ENCODE measurements around the gene SLC11A1. TPM values are rescaled to one million over a fixed set of nuclear protein-coding genes. Genes with fewer than 3 reads are reported as not detected.

The SLC11A1 gene
- total and polyA plus RNA-seq, 2 experiments from 2014 or later: 0.63 to 1.1 TPM

DNA sequence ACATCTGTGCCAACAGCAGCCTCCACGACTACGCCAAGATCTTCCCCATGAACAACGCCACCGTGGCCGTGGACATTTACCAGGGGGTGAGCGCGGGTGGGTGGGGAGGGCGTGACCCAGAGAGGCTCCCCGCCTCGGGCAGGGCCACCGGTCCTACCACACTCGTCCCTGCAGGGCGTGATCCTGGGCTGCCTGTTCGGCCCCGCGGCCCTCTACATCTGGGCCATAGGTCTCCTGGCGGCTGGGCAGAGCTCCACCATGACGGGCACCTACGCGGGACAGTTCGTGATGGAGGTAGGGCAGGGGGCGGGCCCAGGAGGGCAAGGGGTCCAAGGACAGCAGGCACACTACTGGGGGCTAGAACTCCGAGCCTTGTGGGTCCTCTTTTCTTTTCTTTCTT is 9.1 kb downstream of the SLC11A1 start:
- TF ChIP-seq, protein P1, sequence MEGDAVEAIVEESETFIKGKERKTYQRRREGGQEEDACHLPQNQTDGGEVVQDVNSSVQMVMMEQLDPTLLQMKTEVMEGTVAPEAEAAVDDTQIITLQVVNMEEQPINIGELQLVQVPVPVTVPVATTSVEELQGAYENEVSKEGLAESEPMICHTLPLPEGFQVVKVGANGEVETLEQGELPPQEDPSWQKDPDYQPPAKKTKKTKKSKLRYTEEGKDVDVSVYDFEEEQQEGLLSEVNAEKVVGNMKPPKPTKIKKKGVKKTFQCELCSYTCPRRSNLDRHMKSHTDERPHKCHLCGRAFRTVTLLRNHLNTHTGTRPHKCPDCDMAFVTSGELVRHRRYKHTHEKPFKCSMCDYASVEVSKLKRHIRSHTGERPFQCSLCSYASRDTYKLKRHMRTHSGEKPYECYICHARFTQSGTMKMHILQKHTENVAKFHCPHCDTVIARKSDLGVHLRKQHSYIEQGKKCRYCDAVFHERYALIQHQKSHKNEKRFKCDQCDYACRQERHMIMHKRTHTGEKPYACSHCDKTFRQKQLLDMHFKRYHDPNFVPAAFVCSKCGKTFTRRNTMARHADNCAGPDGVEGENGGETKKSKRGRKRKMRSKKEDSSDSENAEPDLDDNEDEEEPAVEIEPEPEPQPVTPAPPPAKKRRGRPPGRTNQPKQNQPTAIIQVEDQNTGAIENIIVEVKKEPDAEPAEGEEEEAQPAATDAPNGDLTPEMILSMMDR (IDR thresholded peaks at IDR 0.05; ENCODE audit: low read depth, low read length): no peak
- Histone ChIP-seq H3K4me3 (no peak overlapping the region), H3K27me3 (no peaks in the 10 kb centered on the region), H3K9me3 (ENCODE audit: low read depth) (no peaks in the 10 kb centered on the region), H3K36me3 (no peaks in the 10 kb centered on the region), H3K27ac (no peak overlapping the region), H3K4me1 (ENCODE audit: low read depth) (no peaks in the 10 kb centered on the region)
- DNase-seq (ENCODE audit: low read depth in 1 of 2, low spot score in 1 of 2): no peak

DNA sequence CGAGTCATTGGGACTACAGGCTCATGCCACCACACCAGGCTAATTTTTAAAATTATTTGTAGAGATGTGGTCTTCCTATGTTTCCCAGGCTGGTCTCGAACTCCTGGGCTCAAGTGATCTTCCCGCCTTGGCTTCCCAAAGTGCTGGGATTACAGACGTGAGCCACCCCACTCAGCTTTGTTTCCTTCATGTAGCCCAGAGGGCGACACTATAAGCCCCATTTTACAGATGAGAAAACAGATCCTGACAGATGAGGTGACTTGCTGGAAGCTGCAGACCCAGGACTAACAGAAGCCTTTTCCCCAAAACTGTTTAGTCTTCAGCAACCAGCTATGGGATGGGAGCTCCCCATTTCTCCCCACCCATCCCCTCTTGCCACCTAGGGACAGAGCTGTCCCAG is 10.4 kb downstream of the SLC11A1 start:
- DNase-seq (ENCODE audit: low read depth in 1 of 2, low spot score in 1 of 2): no peak
- H3K4me3 ChIP-seq: no peak overlapping the region
- H3K9me3 ChIP-seq (ENCODE audit: low read depth): no peaks in the 10 kb centered on the region
- H3K36me3 ChIP-seq: no peaks in the 10 kb centered on the region
- no peaks in the 10 kb centered on the region for H3K4me1 ChIP-seq (ENCODE audit: low read depth)
- no peaks in the 10 kb centered on the region for H3K27me3 ChIP-seq
- H3K27ac ChIP-seq: no peak overlapping the region
- TF ChIP-seq, protein P1 (IDR thresholded peaks at IDR 0.05; ENCODE audit: low read depth, low read length): no peak

DNA sequence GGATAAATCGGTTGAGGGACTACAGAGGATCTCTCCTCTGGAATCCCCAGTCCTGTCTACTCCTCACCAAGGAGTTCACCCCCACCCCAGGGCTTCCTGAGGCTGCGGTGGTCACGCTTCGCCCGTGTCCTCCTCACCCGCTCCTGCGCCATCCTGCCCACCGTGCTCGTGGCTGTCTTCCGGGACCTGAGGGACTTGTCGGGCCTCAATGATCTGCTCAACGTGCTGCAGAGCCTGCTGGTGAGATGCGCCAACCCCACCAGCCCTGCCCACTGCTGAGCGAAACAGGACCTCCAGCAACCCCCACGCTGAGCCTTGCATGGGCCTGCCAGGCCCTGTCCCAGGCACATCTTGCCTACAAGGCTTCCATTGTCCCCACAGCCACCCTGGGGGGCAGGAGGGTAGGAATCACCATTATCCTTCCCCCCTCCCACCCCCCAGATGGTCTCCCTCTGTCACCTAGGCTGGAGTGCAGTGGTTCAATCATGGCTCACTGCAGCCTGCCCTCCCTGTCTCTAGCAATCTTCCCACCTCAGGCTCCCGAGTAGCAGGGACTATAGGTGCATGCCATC is 10.9 kb downstream of the SLC11A1 start:
- no peak overlapping the region for H3K27ac ChIP-seq
- no peaks in the 10 kb centered on the region for H3K9me3 ChIP-seq (ENCODE audit: low read depth)
- TF ChIP-seq, protein P1 (IDR thresholded peaks at IDR 0.05; ENCODE audit: low read depth, low read length): no peak
- H3K4me1 ChIP-seq (ENCODE audit: low read depth): no peaks in the 10 kb centered on the region
- H3K27me3 ChIP-seq: no peaks in the 10 kb centered on the region
- no peak for DNase-seq (ENCODE audit: low read depth in 1 of 2, low spot score in 1 of 2)
- H3K4me3 ChIP-seq: no peak overlapping the region
- H3K36me3 ChIP-seq: no peaks in the 10 kb centered on the region

DNA sequence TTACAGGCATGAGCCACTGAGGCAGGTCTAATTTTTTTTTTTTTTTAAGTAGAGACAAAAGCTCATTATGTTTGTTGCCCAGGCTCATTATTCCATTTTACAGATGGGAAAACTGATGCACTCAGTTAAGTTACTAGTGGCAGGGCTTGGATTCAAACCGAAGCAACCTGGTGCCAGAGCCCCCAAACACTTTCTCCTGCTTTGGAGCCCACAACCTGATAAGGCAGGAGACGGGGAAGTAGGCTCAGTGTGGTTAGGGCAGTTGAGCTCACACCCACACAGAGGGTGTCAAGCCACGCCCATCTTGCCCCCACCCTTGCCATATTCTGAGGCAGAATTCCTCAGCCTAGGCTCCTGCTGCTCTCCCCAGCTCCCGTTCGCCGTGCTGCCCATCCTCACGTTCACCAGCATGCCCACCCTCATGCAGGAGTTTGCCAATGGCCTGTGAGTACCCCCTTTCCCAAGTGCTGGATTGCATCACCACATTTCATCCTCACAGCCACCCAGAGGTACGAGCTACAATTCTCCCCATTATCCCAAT is 11.7 kb downstream of the SLC11A1 start:
- Histone ChIP-seq H3K4me1 (ENCODE audit: low read depth) (no peaks in the 10 kb centered on the region), H3K27ac (no peak overlapping the region), H3K27me3 (no peaks in the 10 kb centered on the region), H3K36me3 (no peaks in the 10 kb centered on the region), H3K4me3 (no peak overlapping the region), H3K9me3 (ENCODE audit: low read depth) (no peaks in the 10 kb centered on the region)
- DNase-seq (ENCODE audit: low read depth in 1 of 2, low spot score in 1 of 2): no peak
- TF ChIP-seq, protein P1 (IDR thresholded peaks at IDR 0.05; ENCODE audit: low read depth, low read length): no peak

DNA sequence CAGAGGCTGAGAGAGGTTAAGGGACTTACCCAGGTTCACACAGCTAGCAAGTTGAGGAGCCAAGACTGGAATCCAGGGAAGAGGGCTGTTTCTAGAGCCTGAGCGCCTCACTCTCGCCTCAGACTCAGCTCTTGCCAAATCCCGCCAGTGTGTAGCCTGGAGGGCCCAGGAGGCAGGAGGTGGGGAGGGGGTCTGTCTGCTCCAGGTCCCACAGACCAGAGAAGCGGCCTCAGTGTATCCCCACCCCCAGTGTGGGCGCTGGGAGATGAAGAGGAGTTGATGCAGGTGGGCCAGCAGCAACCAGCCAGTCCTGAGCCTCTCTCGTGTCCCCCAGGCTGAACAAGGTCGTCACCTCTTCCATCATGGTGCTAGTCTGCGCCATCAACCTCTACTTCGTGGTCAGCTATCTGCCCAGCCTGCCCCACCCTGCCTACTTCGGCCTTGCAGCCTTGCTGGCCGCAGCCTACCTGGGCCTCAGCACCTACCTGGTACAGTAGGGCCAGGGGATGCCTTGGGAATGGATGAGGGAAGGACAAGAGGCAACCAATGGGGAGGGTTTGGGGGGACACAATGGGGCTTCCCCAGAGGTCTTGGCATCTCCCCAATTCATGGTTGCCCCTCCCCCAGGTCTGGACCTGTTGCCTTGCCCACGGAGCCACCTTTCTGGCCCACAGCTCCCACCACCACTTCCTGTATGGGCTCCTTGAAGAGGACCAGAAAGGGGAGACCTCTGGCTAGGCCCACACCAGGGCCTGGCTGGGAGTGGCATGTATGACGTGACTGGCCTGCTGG is 12.4 kb downstream of the SLC11A1 start:
- no peaks in the 10 kb centered on the region for H3K9me3 ChIP-seq (ENCODE audit: low read depth)
- TF ChIP-seq, protein P1 (IDR thresholded peaks at IDR 0.05; ENCODE audit: low read depth, low read length): no peak

More for the DNA sequence above, 12.4 kb downstream of the SLC11A1 start:
- H3K4me1 ChIP-seq (ENCODE audit: low read depth): no peaks in the 10 kb centered on the region
- no peak overlapping the region for H3K4me3 ChIP-seq
- no peaks in the 10 kb centered on the region for H3K36me3 ChIP-seq
- no peaks in the 10 kb centered on the region for H3K27me3 ChIP-seq
- no peak overlapping the region for H3K27ac ChIP-seq
- no peak for DNase-seq (ENCODE audit: low read depth in 1 of 2, low spot score in 1 of 2)
